CD14-positive monocyte (primary cell): Measurements from ENCODE around the gene LIF. TPM values are rescaled to one million over a fixed set of nuclear protein-coding genes. Genes with fewer than 3 reads are reported as not detected.

Experiments used
- DNase-seq, 3 donors: peaks; one replicate each; pipeline ENCODE4 v3.0.0-alpha.2; 2011 to 2022
- H2AFZ ChIP-seq: 2 replicates; pipeline ENCODE4 v1.6.0; 2012; ENCODE audit warnings: mild to moderate bottlenecking, low read depth, low read length, inconsistent platforms; ENCODE audit not compliant: insufficient read depth, poor library complexity, severe bottlenecking
- H3K27ac ChIP-seq, 2 donors: 1 replicate in 1 of 2; 2 replicates in 1 of 2; pipeline ENCODE4 v1.5.1; 2012 to 2013; ENCODE audit warnings: low read length in 2 of 2, control low read depth in 1 of 2, inconsistent platforms in 1 of 2, low read depth in 1 of 2, mild to moderate bottlenecking in 1 of 2
- H3K27me3 ChIP-seq, 2 donors: one replicate each; pipeline versions ENCODE4 v1.6.0 to v1.6.1; 2011 to 2013; ENCODE audit warnings: low read length in 2 of 2; ENCODE audit not compliant: control insufficient read depth in 2 of 2, insufficient read depth in 2 of 2
- H3K36me3 ChIP-seq, 2 donors: replicated peaks in 1 of 2; 1 replicate in 1 of 2; 2 replicates in 1 of 2; pipeline versions ENCODE4 v1.5.1 to v1.6.1; 2012 to 2013; ENCODE audit warnings: low read length in 2 of 2, control low read depth in 1 of 2, inconsistent platforms in 1 of 2, mild to moderate bottlenecking in 1 of 2; ENCODE audit not compliant: insufficient read depth in 2 of 2, control insufficient read depth in 1 of 2
- H3K4me1 ChIP-seq, 2 donors: 1 replicate in 1 of 2; 2 replicates in 1 of 2; pipeline versions ENCODE4 v1.5.1 to v1.6.1; 2012 to 2013; ENCODE audit warnings: low read length in 2 of 2, control low read depth in 1 of 2, inconsistent platforms in 1 of 2, mild to moderate bottlenecking in 1 of 2, moderate library complexity in 1 of 2; ENCODE audit not compliant: insufficient read depth in 2 of 2, control insufficient read depth in 1 of 2
- H3K4me2 ChIP-seq: replicated peaks from 2 replicates; pipeline ENCODE3; 2012; ENCODE audit warnings: low read length, moderate library complexity, mild to moderate bottlenecking; ENCODE audit not compliant: poor library complexity, severe bottlenecking; ENCODE audit errors: extremely low read depth
- H3K4me3 ChIP-seq, 3 experiments: fragments of 200-600 bp in 1 of 3; sonication (generic) in 1 of 3; replicated peaks in 1 of 3; 1 replicate in 2 of 3; 2 replicates in 1 of 3; pipeline ENCODE4 v1.5.1; 2011 to 2013; ENCODE audit warnings: low read length in 3 of 3, mild to moderate bottlenecking in 3 of 3, control low read depth in 2 of 3, low read depth in 2 of 3, inconsistent platforms in 1 of 3, moderate library complexity in 1 of 3
- H3K79me2 ChIP-seq: 2 replicates; pipeline ENCODE4 v1.6.0; 2012; ENCODE audit warnings: mild to moderate bottlenecking, control low read depth, inconsistent platforms, low read length, moderate library complexity; ENCODE audit not compliant: insufficient read depth
- H3K9ac ChIP-seq: 2 replicates; pipeline ENCODE4 v1.6.0; 2017; ENCODE audit warnings: low read length, mild to moderate bottlenecking; ENCODE audit not compliant: insufficient read depth, poor library complexity, severe bottlenecking
- H3K9me3 ChIP-seq, 2 donors: replicated peaks in 1 of 2; 1 replicate in 1 of 2; 2 replicates in 1 of 2; pipeline versions ENCODE4 v1.5.1 to v1.6.1; 2012 to 2013; ENCODE audit warnings: low read length in 2 of 2, control low read depth in 1 of 2; ENCODE audit not compliant: control insufficient read depth in 1 of 2, insufficient read depth in 1 of 2
- H4K20me1 ChIP-seq: 2 replicates; pipeline ENCODE4 v1.6.0; 2012; ENCODE audit warnings: mild to moderate bottlenecking, low read length, control low read depth, moderate library complexity; ENCODE audit not compliant: insufficient read depth
- H3K27ac Mint-ChIP-seq, 7 donors: one replicate each; pipeline ENCODE4 v1.8.0; 2020; ENCODE audit warnings: mild to moderate bottlenecking in 7 of 7, mixed read lengths in 7 of 7, moderate library complexity in 6 of 7, inconsistent platforms in 2 of 7
- H3K27me3 Mint-ChIP-seq, 3 donors: one replicate each; pipeline ENCODE4 v1.8.0; 2021 to 2022; ENCODE audit warnings: low read depth in 3 of 3, mild to moderate bottlenecking in 3 of 3, mixed read lengths in 3 of 3, moderate library complexity in 3 of 3, inconsistent platforms in 1 of 3
- H3K36me3 Mint-ChIP-seq, 2 donors: one replicate each; pipeline ENCODE4 v1.8.0; 2020; ENCODE audit warnings: mixed read lengths in 2 of 2, inconsistent platforms in 1 of 2, mild to moderate bottlenecking in 1 of 2
- H3K4me1 Mint-ChIP-seq: one replicate; pipeline ENCODE4 v1.8.0; 2020; ENCODE audit warnings: mild to moderate bottlenecking, mixed read lengths
- H3K4me3 Mint-ChIP-seq, 2 donors: one replicate each; pipeline ENCODE4 v1.8.0; 2020; ENCODE audit warnings: mild to moderate bottlenecking in 2 of 2, mixed read lengths in 2 of 2, moderate library complexity in 1 of 2
- H3K9me3 Mint-ChIP-seq, 7 donors: one replicate each; pipeline ENCODE4 v1.8.0; 2020 to 2022; ENCODE audit warnings: mixed read lengths in 7 of 7, mild to moderate bottlenecking in 6 of 7, moderate library complexity in 6 of 7, inconsistent platforms in 2 of 7
- WGBS: methylation state at CpG from one replicate; pipeline ENCODE4 v1.1.5; 2013; ENCODE audit warnings: missing lambda C conversion rate; ENCODE audit not compliant: insufficient coverage; 5-methylcytosine and 5-hydroxymethylcytosine counted together
- intact Hi-C, 2 donors: fragments of 100-400 bp; cut with micrococcal nuclease; formaldehyde crosslinking; loops; one replicate each; pipeline versions ENCODE4 v1.15.0 to v1.15.1; 2023
- polyA plus RNA-seq, 3 donors: library from polyadenylated mRNA; depleted of rRNA in 1 of 3; unstranded in 2 of 3; stranded (reverse) in 1 of 3; fragments of 300-500 nt in 2 of 3; fragments of >200 nt in 1 of 3; fragmentation: Illumina TruSeq in 2 of 3; gene quantifications; 1 replicate in 2 of 3; 2 replicates in 1 of 3; pipeline ENCODE4 v1.2.3, GENCODE V29; 2012 to 2021
- TF ChIP-seq, protein P1 (sequence below): fragments of 200-600 bp; IDR thresholded peaks from one replicate; pipeline ENCODE4 v1.8.0; 2022; ENCODE audit warnings: antibody characterized with exemption, mild to moderate bottlenecking

The LIF gene
- polyA plus RNA-seq, 3 donors: 7.0 TPM; not detected in 2

DNA sequence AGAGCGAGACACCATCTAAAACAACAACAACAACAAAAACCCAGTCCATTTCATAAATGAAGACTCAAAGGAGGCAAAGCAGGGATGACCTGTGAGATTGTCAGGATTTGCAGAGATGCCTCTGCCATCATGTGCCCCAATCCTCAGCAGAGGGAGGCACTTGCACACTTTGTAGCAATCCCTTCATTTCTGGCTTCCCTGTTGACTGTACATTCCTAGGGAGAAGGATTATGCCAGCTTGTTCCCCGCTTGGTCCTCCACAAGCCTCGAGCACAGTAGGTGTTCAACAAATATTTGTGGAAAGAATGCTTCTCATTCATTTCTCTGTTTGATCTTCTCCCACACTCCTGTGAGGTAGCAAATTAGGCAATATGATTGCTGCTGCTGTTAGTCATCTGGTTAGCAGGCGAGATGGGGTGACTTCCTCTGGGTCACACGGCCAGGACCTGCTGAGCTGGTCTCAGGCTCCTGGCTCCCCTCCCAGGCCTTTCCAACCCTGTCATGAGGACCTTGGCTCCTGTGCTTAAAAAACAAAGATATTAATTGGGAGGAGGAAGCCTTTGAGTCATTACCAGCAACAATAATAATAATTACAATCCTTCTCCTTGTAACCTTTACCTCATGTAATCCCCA lies 34.1 kb downstream of the LIF start:
- no CpG with 5 or more reads among the region's 5 CpGs for WGBS
- Histone ChIP-seq H3K36me3 (no peaks in the 10 kb centered on the region), H3K79me2 (no peaks in the 10 kb centered on the region), H3K4me2 (peak overlapping the region; percentile 50), H3K9ac (peak overlapping the region; percentile 62), H2AFZ (no peak overlapping the region), H4K20me1 (no peaks in the 10 kb centered on the region), H3K9me3 (no peaks in the 10 kb centered on the region), H3K4me1 (peaks cover 25 to 39% of the 10 kb centered on the region in 2 donors), H3K4me3 (peak overlapping the region in 1 of 3 experiments; percentile 41), H3K27ac (peak overlapping the region; percentile 86 to 94), H3K27me3 (no peaks in the 10 kb centered on the region)
- H3K9me3 Mint-ChIP-seq: peaks cover 0 to 3% (median 0%) of the 10 kb centered on the region in 7 donors
- peaks cover 46% of the 10 kb centered on the region for H3K4me1 Mint-ChIP-seq
- intact Hi-C loops: loop anchor here (2.0 to 5.0 kb wide), 4 partner anchors 16 to 55 kb away; partner anchors contain the start of gene OSM (in 1 of the 2)
- TF ChIP-seq, protein P1, sequence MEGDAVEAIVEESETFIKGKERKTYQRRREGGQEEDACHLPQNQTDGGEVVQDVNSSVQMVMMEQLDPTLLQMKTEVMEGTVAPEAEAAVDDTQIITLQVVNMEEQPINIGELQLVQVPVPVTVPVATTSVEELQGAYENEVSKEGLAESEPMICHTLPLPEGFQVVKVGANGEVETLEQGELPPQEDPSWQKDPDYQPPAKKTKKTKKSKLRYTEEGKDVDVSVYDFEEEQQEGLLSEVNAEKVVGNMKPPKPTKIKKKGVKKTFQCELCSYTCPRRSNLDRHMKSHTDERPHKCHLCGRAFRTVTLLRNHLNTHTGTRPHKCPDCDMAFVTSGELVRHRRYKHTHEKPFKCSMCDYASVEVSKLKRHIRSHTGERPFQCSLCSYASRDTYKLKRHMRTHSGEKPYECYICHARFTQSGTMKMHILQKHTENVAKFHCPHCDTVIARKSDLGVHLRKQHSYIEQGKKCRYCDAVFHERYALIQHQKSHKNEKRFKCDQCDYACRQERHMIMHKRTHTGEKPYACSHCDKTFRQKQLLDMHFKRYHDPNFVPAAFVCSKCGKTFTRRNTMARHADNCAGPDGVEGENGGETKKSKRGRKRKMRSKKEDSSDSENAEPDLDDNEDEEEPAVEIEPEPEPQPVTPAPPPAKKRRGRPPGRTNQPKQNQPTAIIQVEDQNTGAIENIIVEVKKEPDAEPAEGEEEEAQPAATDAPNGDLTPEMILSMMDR: no peak
- H3K4me3 Mint-ChIP-seq: peak overlapping the region in 1 of 2 donors; percentile 55
- peak overlapping the region; percentile 97 to 98 (median 97) for H3K27ac Mint-ChIP-seq
- DNase-seq: peak; percentile 92 to 97 (median 95)
- peaks cover 6 to 18% (median 10%) of the 10 kb centered on the region in 3 donors for H3K27me3 Mint-ChIP-seq
- no peaks in the 10 kb centered on the region for H3K36me3 Mint-ChIP-seq

GRCh38 chr22:30211124-30211820 lies 35.3 kb downstream of the LIF start:
- Histone ChIP-seq H3K79me2 (no peaks in the 10 kb centered on the region), H4K20me1 (no peaks in the 10 kb centered on the region), H3K9me3 (no peaks in the 10 kb centered on the region), H3K4me1 (peaks cover 25 to 39% of the 10 kb centered on the region in 2 donors), H3K4me2 (no peak overlapping the region), H3K36me3 (no peaks in the 10 kb centered on the region), H3K9ac (no peak overlapping the region), H3K27ac (no peak overlapping the region), H3K4me3 (no peak overlapping the region), H3K27me3 (no peaks in the 10 kb centered on the region), H2AFZ (no peak overlapping the region)
- Mint-ChIP-seq H3K4me3 (no peak overlapping the region), H3K27me3 (peaks cover 6 to 18% (median 10%) of the 10 kb centered on the region in 3 donors), H3K4me1 (peaks cover 47% of the 10 kb centered on the region), H3K27ac (peak overlapping the region; percentile 97 to 98 (median 97)), H3K9me3 (peaks cover 0 to 3% (median 0%) of the 10 kb centered on the region in 7 donors), H3K36me3 (no peaks in the 10 kb centered on the region)
- intact Hi-C loops: loop anchor here (5.0 kb wide), 2 partner anchors 34 to 56 kb away; partner anchors contain the start of gene OSM (in 1 of the 2)
- DNase-seq: no peak
- TF ChIP-seq, protein P1: no peak
- 95% methylated on average over 8 of the region's 18 CpGs for WGBS
